Measurements from ENCODE around the gene DCAF12. TPM values are rescaled to one million over a fixed set of nuclear protein-coding genes. Genes with fewer than 3 reads are reported as not detected.

DCAF12 gene
- total RNA-seq, 1 experiment from 2014 or later = 38.3 TPM

DNA sequence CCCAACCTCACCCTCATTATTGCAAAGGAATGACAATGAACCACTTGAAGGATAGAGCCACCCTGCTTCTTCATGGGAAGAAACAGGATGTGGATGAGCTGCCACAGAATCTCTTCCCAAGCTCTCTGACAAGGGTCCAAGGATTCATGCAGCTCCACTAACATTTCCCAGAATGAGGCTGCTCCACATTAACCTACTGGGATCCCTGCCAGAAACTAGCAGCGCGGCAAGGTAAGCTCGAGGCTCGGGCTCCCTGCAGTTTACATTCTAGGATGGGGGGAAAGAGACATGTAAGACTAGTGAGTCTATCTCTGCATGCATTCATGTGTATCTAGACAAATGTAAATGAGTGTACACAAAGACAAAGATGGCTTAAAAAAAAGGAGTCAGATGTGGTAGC is 12.1 kb downstream of the DCAF12 start:
- no peak overlapping the region for H3K4me3 ChIP-seq (ENCODE audit: low read depth in 2 of 2, low read length in 2 of 2)
- H3K4me1 ChIP-seq (ENCODE audit: control insufficient read depth, insufficient read depth, low read length) = no peaks in the 10 kb centered on the region
- ATAC-seq (no peak), DNase-seq (ENCODE audit: low read depth, low spot score) (no peak)
- no peak overlapping the region for H3K27ac ChIP-seq (ENCODE audit: low read length)
- intact Hi-C loops (cut with micrococcal nuclease; ENCODE audit: unreplicated experiment) (no loop called here), in situ Hi-C loops (cut with HindIII; ENCODE audit: low pct_unique_long_range_greater_than_20kb, low sequenced_read_pairs) (no loop called here)
- ChIA-PET POLR2A (no interaction called here), CTCF (no interaction called here)
- TF ChIP-seq, protein P1, sequence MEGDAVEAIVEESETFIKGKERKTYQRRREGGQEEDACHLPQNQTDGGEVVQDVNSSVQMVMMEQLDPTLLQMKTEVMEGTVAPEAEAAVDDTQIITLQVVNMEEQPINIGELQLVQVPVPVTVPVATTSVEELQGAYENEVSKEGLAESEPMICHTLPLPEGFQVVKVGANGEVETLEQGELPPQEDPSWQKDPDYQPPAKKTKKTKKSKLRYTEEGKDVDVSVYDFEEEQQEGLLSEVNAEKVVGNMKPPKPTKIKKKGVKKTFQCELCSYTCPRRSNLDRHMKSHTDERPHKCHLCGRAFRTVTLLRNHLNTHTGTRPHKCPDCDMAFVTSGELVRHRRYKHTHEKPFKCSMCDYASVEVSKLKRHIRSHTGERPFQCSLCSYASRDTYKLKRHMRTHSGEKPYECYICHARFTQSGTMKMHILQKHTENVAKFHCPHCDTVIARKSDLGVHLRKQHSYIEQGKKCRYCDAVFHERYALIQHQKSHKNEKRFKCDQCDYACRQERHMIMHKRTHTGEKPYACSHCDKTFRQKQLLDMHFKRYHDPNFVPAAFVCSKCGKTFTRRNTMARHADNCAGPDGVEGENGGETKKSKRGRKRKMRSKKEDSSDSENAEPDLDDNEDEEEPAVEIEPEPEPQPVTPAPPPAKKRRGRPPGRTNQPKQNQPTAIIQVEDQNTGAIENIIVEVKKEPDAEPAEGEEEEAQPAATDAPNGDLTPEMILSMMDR (IDR thresholded peaks at IDR 0.05) = no peak
- TF ChIP-seq TCF7L2 (IDR thresholded peaks at IDR 0.05; ENCODE audit: low read depth, low read length) (no peak), SIN3A (IDR thresholded peaks at IDR 0.05; ENCODE audit: borderline replicate concordance, insufficient read depth, low read depth, low read length) (no peak), POLR2AphosphoS5 (IDR thresholded peaks at IDR 0.05; ENCODE audit: low read depth, low read length) (no peak)
- TF ChIP-seq, protein P2, sequence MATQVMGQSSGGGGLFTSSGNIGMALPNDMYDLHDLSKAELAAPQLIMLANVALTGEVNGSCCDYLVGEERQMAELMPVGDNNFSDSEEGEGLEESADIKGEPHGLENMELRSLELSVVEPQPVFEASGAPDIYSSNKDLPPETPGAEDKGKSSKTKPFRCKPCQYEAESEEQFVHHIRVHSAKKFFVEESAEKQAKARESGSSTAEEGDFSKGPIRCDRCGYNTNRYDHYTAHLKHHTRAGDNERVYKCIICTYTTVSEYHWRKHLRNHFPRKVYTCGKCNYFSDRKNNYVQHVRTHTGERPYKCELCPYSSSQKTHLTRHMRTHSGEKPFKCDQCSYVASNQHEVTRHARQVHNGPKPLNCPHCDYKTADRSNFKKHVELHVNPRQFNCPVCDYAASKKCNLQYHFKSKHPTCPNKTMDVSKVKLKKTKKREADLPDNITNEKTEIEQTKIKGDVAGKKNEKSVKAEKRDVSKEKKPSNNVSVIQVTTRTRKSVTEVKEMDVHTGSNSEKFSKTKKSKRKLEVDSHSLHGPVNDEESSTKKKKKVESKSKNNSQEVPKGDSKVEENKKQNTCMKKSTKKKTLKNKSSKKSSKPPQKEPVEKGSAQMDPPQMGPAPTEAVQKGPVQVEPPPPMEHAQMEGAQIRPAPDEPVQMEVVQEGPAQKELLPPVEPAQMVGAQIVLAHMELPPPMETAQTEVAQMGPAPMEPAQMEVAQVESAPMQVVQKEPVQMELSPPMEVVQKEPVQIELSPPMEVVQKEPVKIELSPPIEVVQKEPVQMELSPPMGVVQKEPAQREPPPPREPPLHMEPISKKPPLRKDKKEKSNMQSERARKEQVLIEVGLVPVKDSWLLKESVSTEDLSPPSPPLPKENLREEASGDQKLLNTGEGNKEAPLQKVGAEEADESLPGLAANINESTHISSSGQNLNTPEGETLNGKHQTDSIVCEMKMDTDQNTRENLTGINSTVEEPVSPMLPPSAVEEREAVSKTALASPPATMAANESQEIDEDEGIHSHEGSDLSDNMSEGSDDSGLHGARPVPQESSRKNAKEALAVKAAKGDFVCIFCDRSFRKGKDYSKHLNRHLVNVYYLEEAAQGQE (IDR thresholded peaks at IDR 0.05; ENCODE audit: insufficient read depth in 1 of 2, low read depth in 2 of 2, low read length in 1 of 2) = no peak
- no peaks in the 10 kb centered on the region for H3K27me3 ChIP-seq (ENCODE audit: control insufficient read depth, insufficient read depth, low read length)
- BruUV-seq (replicated peaks) = no TSS peak
- H3K36me3 ChIP-seq (ENCODE audit: control insufficient read depth, insufficient read depth, low read length) = 0 out of 2 replicates have a peak, but pooled peaks cover 3% of the 10 kb centered on the region
- no peaks in the 10 kb centered on the region for H3K9me3 ChIP-seq (ENCODE audit: control insufficient read depth, insufficient read depth, low read depth, low read length)

DNA sequence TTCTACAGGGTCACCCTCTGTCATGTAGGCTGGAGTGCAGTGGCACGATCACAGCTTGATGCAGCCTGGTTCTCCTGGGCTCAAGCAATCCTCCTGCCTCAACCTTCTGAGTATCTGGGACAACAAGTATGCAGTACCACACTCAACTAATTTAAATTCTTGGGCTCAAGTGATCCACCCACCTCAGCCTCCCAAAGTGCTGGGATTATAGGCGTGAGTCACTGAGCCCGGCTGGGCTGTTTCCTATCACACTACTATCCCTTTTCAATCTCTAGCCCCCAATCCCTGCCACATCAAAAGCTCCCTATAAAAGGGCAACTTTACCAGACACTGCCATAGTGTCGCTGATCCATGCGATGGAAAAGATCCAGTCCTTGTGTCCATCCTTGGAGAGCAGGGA is 20.4 kb downstream of the DCAF12 start:
- no TSS peak for BruUV-seq (replicated peaks)
- Histone ChIP-seq H3K4me3 (ENCODE audit: low read depth in 2 of 2, low read length in 2 of 2) (no peak overlapping the region), H3K9me3 (ENCODE audit: control insufficient read depth, insufficient read depth, low read depth, low read length) (no peaks in the 10 kb centered on the region), H3K27me3 (ENCODE audit: control insufficient read depth, insufficient read depth, low read length) (no peaks in the 10 kb centered on the region), H3K27ac (ENCODE audit: low read length) (no peak overlapping the region), H3K4me1 (ENCODE audit: control insufficient read depth, insufficient read depth, low read length) (no peaks in the 10 kb centered on the region), H3K36me3 (ENCODE audit: control insufficient read depth, insufficient read depth, low read length) (peaks cover 11% of the 10 kb centered on the region)
- CTCF ChIA-PET = no interaction called here
- ATAC-seq (no peak), DNase-seq (ENCODE audit: low read depth, low spot score) (no peak)
- intact Hi-C loops (cut with micrococcal nuclease; ENCODE audit: unreplicated experiment) = no loop called here
- TF ChIP-seq POLR2AphosphoS5 (IDR thresholded peaks at IDR 0.05; ENCODE audit: low read depth, low read length) (no peak), TCF7L2 (IDR thresholded peaks at IDR 0.05; ENCODE audit: low read depth, low read length) (no peak), SIN3A (IDR thresholded peaks at IDR 0.05; ENCODE audit: borderline replicate concordance, insufficient read depth, low read depth, low read length) (no peak)
- TF ChIP-seq, protein P1 (IDR thresholded peaks at IDR 0.05) = no peak
- POLR2A ChIA-PET = no interaction called here
- in situ Hi-C loops (cut with HindIII; ENCODE audit: low pct_unique_long_range_greater_than_20kb, low sequenced_read_pairs) = no loop called here

Measured in Panc1 (cell line).